SU-DHL-6 (cell line): ENCODE data around the gene RASA3.

Experiments
- CTCF ChIP-seq: fragments of 200-600 bp; sonication (generic); IDR thresholded peaks from one replicate; pipeline ENCODE4 v1.5.1; 2017; ENCODE audit warnings: antibody characterized with exemption, mild to moderate bottlenecking, low read length, moderate library complexity; ENCODE audit not compliant: insufficient read depth, poor library complexity, severe bottlenecking
- EZH2phosphoT487 ChIP-seq: fragments of 200-600 bp; sonication (generic), shearing (Covaris generic); conservative IDR thresholded peaks from 2 replicates; pipeline ENCODE4 v1.6.1; 2018; ENCODE audit warnings: mild to moderate bottlenecking, antibody characterized with exemption, low read length, moderate library complexity, mixed read lengths

DNA sequence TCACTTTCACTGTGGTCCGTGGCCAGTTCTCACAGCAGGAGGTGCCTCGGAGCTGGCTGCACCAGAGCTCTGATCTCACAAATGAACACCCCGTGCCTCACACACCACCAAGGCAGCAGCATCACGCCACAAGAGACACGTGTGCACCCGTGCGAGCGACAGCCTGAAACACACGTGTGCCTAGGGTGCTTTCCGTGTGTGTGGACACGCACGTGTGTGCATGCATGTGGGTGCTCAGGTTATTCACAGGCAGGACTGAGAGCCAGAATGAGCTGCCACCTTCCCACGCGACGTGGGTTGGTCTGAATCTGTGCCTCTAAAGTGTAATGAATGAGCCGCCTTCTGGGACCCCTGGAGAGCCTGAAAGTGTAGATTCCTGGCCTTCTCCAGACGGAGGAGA is 90.9 kb downstream of the RASA3 start:
- TF ChIP-seq CTCF (no peak), EZH2phosphoT487 (no peak)
